ENCODE results near the gene DHX34. TPM values are rescaled to one million over a fixed set of nuclear protein-coding genes. Genes with fewer than 3 reads are reported as not detected.
"Not testable (repeated sequence)": the region's sequence is repeated elsewhere in the genome, so short reads cannot be mapped to it uniquely, and the experiment has no call there.

Gene DHX34
- total and polyA plus RNA-seq, 8 donors, result 6.9 to 28.6 (median 10.5) TPM

- intact Hi-C loops (cut with DNase I; ENCODE audit: low total_unique reads), result no loop called here
- H3K27ac ChIP-seq, result no peak overlapping the region
- H3K9me3 ChIP-seq, result no peaks in the 10 kb centered on the region
- H3K4me1 ChIP-seq, result peaks cover 4 to 7% (median 7%) of the 10 kb centered on the region in 4 donors
- H3K4me3 ChIP-seq, result no peak overlapping the region
- no peak for TF ChIP-seq EP300 (IDR thresholded peaks at IDR 0.05)
- no peak for TF ChIP-seq POLR2AphosphoS5 (IDR thresholded peaks at IDR 0.05)
- TF ChIP-seq POLR2A (IDR thresholded peaks at IDR 0.05), result no peak
- TF ChIP-seq CTCF (IDR thresholded peaks at IDR 0.05), result no peak
- 83 to 93% (median 91%) methylated on average over 1 of the region's 1 CpG for WGBS, 5 donors
- H3K36me3 ChIP-seq, result peaks cover 0 to 10% (median 0%) of the 10 kb centered on the region in 4 donors
- peaks cover 0 to 7% (median 0%) of the 10 kb centered on the region in 3 donors for H3K27me3 ChIP-seq
- no peak for DNase-seq
Measured at GRCh38 chr19:47344425-47344824, 4.7 kb upstream of the DHX34 start.

- H3K27me3 ChIP-seq; intact Hi-C loops (cut with DNase I; ENCODE audit: low total_unique reads); H3K36me3 ChIP-seq; H3K4me3 ChIP-seq; H3K27ac ChIP-seq; H3K9me3 ChIP-seq; DNase-seq: not testable (repeated sequence)
- 82 to 96% (median 91%) methylated on average over 6 of the region's 6 CpGs for WGBS, 5 donors
- H3K4me1 ChIP-seq, result peaks cover 12 to 23% (median 23%) of the 10 kb centered on the region in 4 donors
Measured at GRCh38 chr19:47346024-47346423, 3.1 kb upstream of the DHX34 start.

GRCh38 chr19:47350630-47351029, 1.5 kb downstream of the DHX34 start:
- intact Hi-C loops (cut with DNase I; ENCODE audit: low total_unique reads), result no loop called here
- H3K9me3 ChIP-seq, result no peaks in the 10 kb centered on the region
- peaks cover 24 to 34% (median 34%) of the 10 kb centered on the region in 4 donors for H3K36me3 ChIP-seq
- H3K4me3 ChIP-seq, result peak overlapping the region in 2 of 4 donors; percentile 85 to 89
- TF ChIP-seq POLR2A (IDR thresholded peaks at IDR 0.05) (no peak), POLR2AphosphoS5 (IDR thresholded peaks at IDR 0.05) (no peak), EP300 (IDR thresholded peaks at IDR 0.05) (no peak), CTCF (IDR thresholded peaks at IDR 0.05) (no peak)
- no peaks in the 10 kb centered on the region for H3K27me3 ChIP-seq
- 88 to 93% (median 91%) methylated on average over 6 of the region's 6 CpGs for WGBS, 5 donors
- H3K4me1 ChIP-seq, result peaks cover 20 to 56% (median 39%) of the 10 kb centered on the region in 4 donors
- peak overlapping the region in 1 of 5 donors; percentile 84 for H3K27ac ChIP-seq
- DNase-seq, result no peak

- peaks cover 20 to 56% (median 39%) of the 10 kb centered on the region in 4 donors for H3K4me1 ChIP-seq
- 67 to 87% (median 86%) methylated on average over 3 of the region's 3 CpGs for WGBS, 5 donors
- TF ChIP-seq POLR2AphosphoS5 (IDR thresholded peaks at IDR 0.05) (no peak), EP300 (IDR thresholded peaks at IDR 0.05) (no peak), CTCF (IDR thresholded peaks at IDR 0.05) (no peak), POLR2A (IDR thresholded peaks at IDR 0.05) (no peak)
- intact Hi-C loops (cut with DNase I; ENCODE audit: low total_unique reads), result no loop called here
- no peak overlapping the region for H3K4me3 ChIP-seq
- no peaks in the 10 kb centered on the region for H3K27me3 ChIP-seq
- no peak for DNase-seq
- H3K27ac ChIP-seq, result no peak overlapping the region
- H3K36me3 ChIP-seq, result peaks cover 33 to 43% (median 43%) of the 10 kb centered on the region in 4 donors
- no peaks in the 10 kb centered on the region for H3K9me3 ChIP-seq
Measured at GRCh38 chr19:47351548-47351947, 2.4 kb downstream of the DHX34 start.

GRCh38 chr19:47352095-47352494, 3.0 kb downstream of the DHX34 start:
- Histone ChIP-seq H3K9me3 (no peaks in the 10 kb centered on the region), H3K4me3 (no peak overlapping the region), H3K4me1 (peaks cover 20 to 56% (median 39%) of the 10 kb centered on the region in 4 donors), H3K27me3 (no peaks in the 10 kb centered on the region), H3K36me3 (peaks cover 38 to 49% (median 48%) of the 10 kb centered on the region in 4 donors), H3K27ac (no peak overlapping the region)
- TF ChIP-seq POLR2A (IDR thresholded peaks at IDR 0.05) (no peak), POLR2AphosphoS5 (IDR thresholded peaks at IDR 0.05) (no peak), CTCF (IDR thresholded peaks at IDR 0.05) (no peak), EP300 (IDR thresholded peaks at IDR 0.05) (no peak)
- intact Hi-C loops (cut with DNase I; ENCODE audit: low total_unique reads), result no loop called here
- no peak for DNase-seq
- 57 to 67% (median 63%) methylated on average over 2 of the region's 2 CpGs for WGBS, 5 donors
